ENCODE data around the gene AGPS. TPM values are rescaled to one million over a fixed set of nuclear protein-coding genes. Genes with fewer than 3 reads are reported as not detected.
A peak's percentile ranks its signal among the peaks of the same experiment; 100 is the strongest.

The AGPS gene
- total and polyA plus RNA-seq, 8 donors = 25.0 to 50.2 (median 30.1) TPM

- Histone ChIP-seq H3K9me3 (no peaks in the 10 kb centered on the region), H3K27me3 (no peaks in the 10 kb centered on the region), H3K27ac (peak overlapping the region in 1 of 2 donors; percentile 34), H3K36me3 (no peaks in the 10 kb centered on the region), H3K4me3 (no peak overlapping the region), H3K4me1 (peaks cover 6 to 61% of the 10 kb centered on the region in 2 donors)
- ATAC-seq (no peak), DNase-seq (no peak)
- intact Hi-C loops (cut with DNase I) = no loop called here
- TF ChIP-seq, protein P1, sequence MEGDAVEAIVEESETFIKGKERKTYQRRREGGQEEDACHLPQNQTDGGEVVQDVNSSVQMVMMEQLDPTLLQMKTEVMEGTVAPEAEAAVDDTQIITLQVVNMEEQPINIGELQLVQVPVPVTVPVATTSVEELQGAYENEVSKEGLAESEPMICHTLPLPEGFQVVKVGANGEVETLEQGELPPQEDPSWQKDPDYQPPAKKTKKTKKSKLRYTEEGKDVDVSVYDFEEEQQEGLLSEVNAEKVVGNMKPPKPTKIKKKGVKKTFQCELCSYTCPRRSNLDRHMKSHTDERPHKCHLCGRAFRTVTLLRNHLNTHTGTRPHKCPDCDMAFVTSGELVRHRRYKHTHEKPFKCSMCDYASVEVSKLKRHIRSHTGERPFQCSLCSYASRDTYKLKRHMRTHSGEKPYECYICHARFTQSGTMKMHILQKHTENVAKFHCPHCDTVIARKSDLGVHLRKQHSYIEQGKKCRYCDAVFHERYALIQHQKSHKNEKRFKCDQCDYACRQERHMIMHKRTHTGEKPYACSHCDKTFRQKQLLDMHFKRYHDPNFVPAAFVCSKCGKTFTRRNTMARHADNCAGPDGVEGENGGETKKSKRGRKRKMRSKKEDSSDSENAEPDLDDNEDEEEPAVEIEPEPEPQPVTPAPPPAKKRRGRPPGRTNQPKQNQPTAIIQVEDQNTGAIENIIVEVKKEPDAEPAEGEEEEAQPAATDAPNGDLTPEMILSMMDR (IDR thresholded peaks at IDR 0.05) = no peak
Observed at GRCh38 chr2:177398290-177398683, 5.7 kb downstream of the AGPS start.

DNA sequence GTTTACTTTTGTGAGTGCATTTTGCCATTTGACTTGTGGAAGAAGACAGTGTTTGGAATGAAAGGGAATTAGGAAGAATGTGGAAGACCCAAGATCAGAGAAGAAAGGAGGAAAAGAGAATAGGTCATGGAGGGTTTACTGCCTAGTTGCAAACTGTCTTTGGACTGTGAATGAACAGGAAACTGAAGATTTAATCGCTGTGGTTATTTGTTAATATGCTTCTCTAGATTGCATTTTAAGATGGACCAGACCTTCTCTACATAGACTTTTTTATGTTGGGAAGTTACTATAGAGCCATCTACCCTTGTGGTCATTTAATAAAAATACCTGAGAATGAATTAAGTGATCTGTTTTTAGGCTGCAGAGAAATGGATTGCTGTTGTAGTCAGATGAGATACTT lies 6.2 kb downstream of the AGPS start:
- no peak for DNase-seq
- Histone ChIP-seq H3K4me1 (peaks cover 4 to 56% of the 10 kb centered on the region in 2 donors), H3K9me3 (no peaks in the 10 kb centered on the region), H3K27ac (no peak overlapping the region), H3K4me3 (no peak overlapping the region), H3K27me3 (no peaks in the 10 kb centered on the region), H3K36me3 (no peaks in the 10 kb centered on the region)
- intact Hi-C loops (cut with DNase I) = no loop called here
- TF ChIP-seq, protein P1 (IDR thresholded peaks at IDR 0.05) = no peak
- ATAC-seq = no peak

GRCh38 chr2:177399376-177399775 lies 6.8 kb downstream of the AGPS start:
- DNase-seq (no peak), ATAC-seq (no peak)
- no peak overlapping the region for H3K27ac ChIP-seq
- peaks cover 0 to 55% of the 10 kb centered on the region in 2 donors for H3K4me1 ChIP-seq
- no peaks in the 10 kb centered on the region for H3K9me3 ChIP-seq
- intact Hi-C loops (cut with DNase I) = no loop called here
- H3K36me3 ChIP-seq = no peaks in the 10 kb centered on the region
- H3K27me3 ChIP-seq = no peaks in the 10 kb centered on the region
- TF ChIP-seq, protein P1 (IDR thresholded peaks at IDR 0.05) = no peak
- H3K4me3 ChIP-seq = no peak overlapping the region

DNA sequence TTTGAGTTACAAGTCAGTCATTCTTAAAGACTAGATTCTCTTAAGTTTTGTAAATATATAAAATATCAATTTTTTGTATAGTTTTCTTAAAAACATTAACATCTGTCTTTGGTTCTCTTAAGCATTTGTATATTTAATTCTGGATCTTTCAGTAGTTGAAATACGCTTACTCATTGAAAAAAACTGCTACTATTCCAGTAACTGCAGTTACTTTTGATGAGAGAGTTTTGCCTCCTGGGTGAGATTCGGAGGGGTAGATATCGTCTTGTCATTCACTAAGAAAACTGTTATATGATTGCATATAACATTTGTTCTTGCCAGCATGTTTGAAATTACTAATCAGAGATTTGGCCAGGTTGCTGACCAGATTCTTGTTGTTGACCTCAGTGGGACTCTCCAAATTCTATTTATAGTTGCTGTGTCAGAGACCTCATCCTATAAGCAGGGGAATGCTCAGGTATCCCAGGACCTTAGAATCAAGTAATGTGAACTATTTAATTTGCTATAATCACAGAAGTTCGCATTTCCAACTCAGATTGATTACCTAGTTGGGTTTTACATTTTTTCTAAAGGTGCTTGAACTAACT lies 7.9 kb downstream of the AGPS start:
- Histone ChIP-seq H3K4me1 (peaks cover 0 to 54% of the 10 kb centered on the region in 2 donors), H3K27ac (no peak overlapping the region), H3K27me3 (no peaks in the 10 kb centered on the region), H3K36me3 (no peaks in the 10 kb centered on the region), H3K9me3 (no peaks in the 10 kb centered on the region), H3K4me3 (no peak overlapping the region)
- intact Hi-C loops (cut with DNase I) = loop anchor here in 1 of 2 donors (10.0 kb wide), 1 partner anchor 236 kb away; no protein-coding TSS in a partner anchor
- DNase-seq = no peak
- TF ChIP-seq, protein P1 (IDR thresholded peaks at IDR 0.05) = no peak
- no peak for ATAC-seq

DNA sequence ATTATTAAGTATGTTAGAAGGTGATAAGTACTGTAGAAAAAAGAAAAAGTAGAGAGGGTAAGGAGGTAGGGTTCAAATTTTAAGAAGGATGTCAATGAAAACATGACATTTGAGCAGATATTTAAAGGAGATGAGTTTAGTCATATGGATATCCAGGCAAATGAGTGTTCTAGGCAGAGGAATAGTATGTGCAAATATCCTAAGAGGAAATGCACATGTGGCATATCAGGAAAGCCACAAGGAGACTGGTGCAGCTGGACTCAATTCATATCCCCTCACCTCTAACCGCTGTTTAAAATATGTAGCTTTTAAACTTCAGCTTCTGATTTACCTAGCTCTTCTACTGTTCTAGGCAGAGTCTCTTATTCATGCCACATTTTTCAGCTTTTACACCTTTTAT lies 9.5 kb downstream of the AGPS start:
- no peak for DNase-seq
- TF ChIP-seq, protein P1 (IDR thresholded peaks at IDR 0.05) = no peak
- Histone ChIP-seq H3K36me3 (no peaks in the 10 kb centered on the region), H3K27me3 (no peaks in the 10 kb centered on the region), H3K4me1 (peaks cover 0 to 41% of the 10 kb centered on the region in 2 donors), H3K27ac (no peak overlapping the region), H3K4me3 (no peak overlapping the region), H3K9me3 (no peaks in the 10 kb centered on the region)
- ATAC-seq = no peak
- intact Hi-C loops (cut with DNase I) = loop anchor here in 1 of 2 donors (10.0 kb wide), 1 partner anchor 237 kb away; no protein-coding TSS in a partner anchor

Measured in left lung (tissue), 10 donors.